Endothelial cell (in vitro differentiated cells): ENCODE measurements around the gene PNCK. TPM values are rescaled to one million over a fixed set of nuclear protein-coding genes. Genes with fewer than 3 reads are reported as not detected.

ENCODE experiments used
- DNase-seq: peaks from one replicate; pipeline ENCODE4 v3.0.0; 2021; ENCODE audit warnings: low spot score
- H3K27ac Mint-ChIP-seq: one replicate; pipeline ENCODE4 v1.8.0; 2021; ENCODE audit warnings: mixed read lengths, inconsistent platforms; ENCODE audit not compliant: unreplicated experiment
- H3K27me3 Mint-ChIP-seq: one replicate; pipeline ENCODE4 v1.8.0; 2021; ENCODE audit warnings: mild to moderate bottlenecking, moderate library complexity, mixed read lengths, inconsistent platforms; ENCODE audit not compliant: unreplicated experiment
- H3K36me3 Mint-ChIP-seq: one replicate; pipeline ENCODE4 v1.8.0; 2021; ENCODE audit warnings: mild to moderate bottlenecking, low read depth, mixed read lengths, inconsistent platforms; ENCODE audit not compliant: unreplicated experiment
- H3K4me1 Mint-ChIP-seq: one replicate; pipeline ENCODE4 v1.8.0; 2021; ENCODE audit warnings: mild to moderate bottlenecking, mixed read lengths, inconsistent platforms; ENCODE audit not compliant: unreplicated experiment
- H3K4me3 Mint-ChIP-seq: one replicate; pipeline ENCODE4 v1.8.0; 2021; ENCODE audit warnings: mild to moderate bottlenecking, mixed read lengths, inconsistent platforms; ENCODE audit not compliant: unreplicated experiment
- H3K9me3 Mint-ChIP-seq: one replicate; pipeline ENCODE4 v1.8.0; 2021; ENCODE audit warnings: mixed read lengths, inconsistent platforms; ENCODE audit not compliant: unreplicated experiment
- total RNA-seq: library from RNA; stranded (reverse); fragmentation: NEBNext Ultra II Directional; extraction: Animal tissue kit (Norgen Biotek cat#: 25700); gene quantifications from one replicate; pipeline ENCODE4 v1.2.1, GENCODE V29; 2021; ENCODE audit not compliant: unreplicated experiment
- TF ChIP-seq, protein P1 (sequence below): fragments of 200-600 bp; sonication (generic); IDR thresholded peaks from one replicate; pipeline ENCODE4 v1.5.0; 2021; ENCODE audit warnings: antibody characterized with exemption; ENCODE audit not compliant: unreplicated experiment

PNCK gene
- total RNA-seq, 1 donor from 2014 or later = 0.41 TPM

- TF ChIP-seq, protein P1, sequence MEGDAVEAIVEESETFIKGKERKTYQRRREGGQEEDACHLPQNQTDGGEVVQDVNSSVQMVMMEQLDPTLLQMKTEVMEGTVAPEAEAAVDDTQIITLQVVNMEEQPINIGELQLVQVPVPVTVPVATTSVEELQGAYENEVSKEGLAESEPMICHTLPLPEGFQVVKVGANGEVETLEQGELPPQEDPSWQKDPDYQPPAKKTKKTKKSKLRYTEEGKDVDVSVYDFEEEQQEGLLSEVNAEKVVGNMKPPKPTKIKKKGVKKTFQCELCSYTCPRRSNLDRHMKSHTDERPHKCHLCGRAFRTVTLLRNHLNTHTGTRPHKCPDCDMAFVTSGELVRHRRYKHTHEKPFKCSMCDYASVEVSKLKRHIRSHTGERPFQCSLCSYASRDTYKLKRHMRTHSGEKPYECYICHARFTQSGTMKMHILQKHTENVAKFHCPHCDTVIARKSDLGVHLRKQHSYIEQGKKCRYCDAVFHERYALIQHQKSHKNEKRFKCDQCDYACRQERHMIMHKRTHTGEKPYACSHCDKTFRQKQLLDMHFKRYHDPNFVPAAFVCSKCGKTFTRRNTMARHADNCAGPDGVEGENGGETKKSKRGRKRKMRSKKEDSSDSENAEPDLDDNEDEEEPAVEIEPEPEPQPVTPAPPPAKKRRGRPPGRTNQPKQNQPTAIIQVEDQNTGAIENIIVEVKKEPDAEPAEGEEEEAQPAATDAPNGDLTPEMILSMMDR = no peak
- Mint-ChIP-seq H3K36me3 (no peaks in the 10 kb centered on the region), H3K9me3 (no peaks in the 10 kb centered on the region), H3K27me3 (peaks cover 16% of the 10 kb centered on the region), H3K4me3 (no peak overlapping the region), H3K27ac (no peak overlapping the region), H3K4me1 (no peaks in the 10 kb centered on the region)
- no peak for DNase-seq
Measured at GRCh38 chrX:153644356-153645125, 29.1 kb downstream of the PNCK start.

- no peaks in the 10 kb centered on the region for H3K9me3 Mint-ChIP-seq
- peaks cover 16% of the 10 kb centered on the region for H3K27me3 Mint-ChIP-seq
- no peaks in the 10 kb centered on the region for H3K4me1 Mint-ChIP-seq
- DNase-seq = no peak
- TF ChIP-seq, protein P1 = no peak
- H3K27ac Mint-ChIP-seq = no peak overlapping the region
- no peaks in the 10 kb centered on the region for H3K36me3 Mint-ChIP-seq
- H3K4me3 Mint-ChIP-seq = no peak overlapping the region
Measured at GRCh38 chrX:153643431-153644351, 29.9 kb downstream of the PNCK start.

GRCh38 chrX:153642655-153643430, 30.8 kb downstream of the PNCK start:
- no peaks in the 10 kb centered on the region for H3K36me3 Mint-ChIP-seq
- DNase-seq = no peak
- H3K27ac Mint-ChIP-seq = no peak overlapping the region
- TF ChIP-seq, protein P1 = no peak
- H3K9me3 Mint-ChIP-seq = no peaks in the 10 kb centered on the region
- no peak overlapping the region for H3K4me3 Mint-ChIP-seq
- peaks cover 16% of the 10 kb centered on the region for H3K27me3 Mint-ChIP-seq
- H3K4me1 Mint-ChIP-seq = no peaks in the 10 kb centered on the region

DNA sequence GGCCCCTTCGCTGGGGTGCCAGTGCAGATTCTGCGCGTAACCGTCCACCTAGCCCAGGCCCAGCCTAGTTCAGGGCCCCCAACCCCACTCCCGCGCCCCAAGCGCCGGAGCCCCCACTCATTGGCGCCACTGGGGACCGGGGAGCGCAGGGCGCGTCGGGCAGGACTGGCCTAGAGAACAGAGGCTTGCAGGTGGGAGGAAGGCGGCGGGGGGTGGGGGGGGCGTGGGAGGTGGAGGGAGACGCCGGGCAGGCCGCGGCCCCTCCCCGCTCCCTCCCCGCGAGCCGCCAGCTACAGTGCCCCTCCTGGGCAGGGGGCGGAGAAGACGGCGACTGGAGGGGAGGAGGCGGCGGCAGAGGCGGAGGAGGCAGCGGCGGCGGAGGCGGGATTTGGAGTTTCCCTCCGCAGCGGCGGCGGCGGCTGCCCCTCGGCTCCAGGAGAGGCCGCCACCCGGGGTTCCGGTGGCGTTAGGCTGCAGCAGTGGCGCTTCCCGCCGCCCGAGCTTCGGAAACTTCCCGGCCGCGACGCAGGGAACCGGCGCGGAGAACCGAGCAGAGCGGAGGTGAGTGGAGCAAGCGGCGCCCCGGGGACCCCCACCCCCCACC, 31.5 kb downstream of the PNCK start:
- TF ChIP-seq, protein P1 = no peak
- H3K27me3 Mint-ChIP-seq = peaks cover 13% of the 10 kb centered on the region
- no peaks in the 10 kb centered on the region for H3K36me3 Mint-ChIP-seq
- no peaks in the 10 kb centered on the region for H3K4me1 Mint-ChIP-seq
- H3K4me3 Mint-ChIP-seq = no peak overlapping the region
- H3K9me3 Mint-ChIP-seq = no peaks in the 10 kb centered on the region
- H3K27ac Mint-ChIP-seq = no peak overlapping the region
- DNase-seq = no peak
